ENCODE results near the gene USF1. TPM values are rescaled to one million over a fixed set of nuclear protein-coding genes. Genes with fewer than 3 reads are reported as not detected.

USF1 gene
- total RNA-seq, result 38.2 and 38.5 TPM in 2 replicates

DNA sequence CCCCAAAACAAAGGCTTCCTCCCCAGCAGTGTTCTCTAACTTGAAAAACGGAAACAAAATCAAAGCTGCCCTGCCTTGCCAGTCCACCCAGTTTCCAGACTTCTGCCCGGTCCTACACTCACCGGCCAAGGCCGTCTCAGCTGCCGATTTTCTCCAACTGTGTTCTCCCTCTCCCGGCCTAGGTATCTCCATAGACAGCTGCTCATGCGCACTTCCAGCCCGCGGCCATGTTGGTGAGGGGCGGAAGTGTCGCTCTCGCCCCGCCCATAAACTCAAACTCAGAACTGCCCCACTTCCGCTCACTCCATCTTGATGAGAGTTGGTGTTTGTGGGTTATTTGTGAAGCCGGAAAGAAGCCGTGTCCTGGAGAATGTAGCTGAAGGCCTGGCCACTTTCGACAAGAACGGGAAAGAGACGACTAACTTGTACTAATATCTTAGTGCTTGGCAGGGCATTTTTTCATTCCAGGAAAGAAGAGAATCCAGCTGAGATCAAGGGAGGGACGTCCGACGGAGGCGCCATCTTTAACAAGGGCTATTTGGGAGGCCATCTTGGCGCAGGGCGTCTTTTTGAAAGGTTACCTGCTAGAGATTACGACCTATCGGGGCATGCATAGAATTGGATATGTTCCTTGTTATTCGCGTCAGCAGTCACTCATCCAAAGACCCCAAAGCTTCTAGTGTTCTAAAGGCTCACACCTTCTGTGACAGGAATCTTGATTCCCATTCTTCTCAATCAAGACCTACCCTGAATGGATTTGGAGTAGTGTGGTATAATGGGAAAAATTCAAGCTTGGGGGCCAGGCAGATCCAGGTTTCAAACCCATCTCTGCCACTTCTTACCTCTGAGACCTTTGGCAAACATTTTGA, at the start of gene USF1:
USF1 (minus strand) TSS at position 242 of the 869 bp plus-strand sequence. CDS start 2,702 bp downstream, outside the sequence.

GRCh38 chr1:161089251-161089924, 43.6 kb upstream of the USF1 start, which contains the start of gene NECTIN4:
Gene NECTIN4, minus strand, starts transcription at chr1:161089558. Its CDS starts 262 bp downstream, at chr1:161089296.

GRCh38 chr1:161069731-161070270, 24.0 kb upstream of the USF1 start, which contains the start of gene ARHGAP30:
Gene ARHGAP30, minus strand, starts transcription at chr1:161069891. Its CDS starts 267 bp downstream, at chr1:161069624.

GRCh38 chr1:161038523-161039153, 7.1 kb downstream of the USF1 start, which contains the start of gene TSTD1:
Gene TSTD1, minus strand, starts transcription at chr1:161038964. Its CDS starts 75 bp downstream, at chr1:161038889.

DNA sequence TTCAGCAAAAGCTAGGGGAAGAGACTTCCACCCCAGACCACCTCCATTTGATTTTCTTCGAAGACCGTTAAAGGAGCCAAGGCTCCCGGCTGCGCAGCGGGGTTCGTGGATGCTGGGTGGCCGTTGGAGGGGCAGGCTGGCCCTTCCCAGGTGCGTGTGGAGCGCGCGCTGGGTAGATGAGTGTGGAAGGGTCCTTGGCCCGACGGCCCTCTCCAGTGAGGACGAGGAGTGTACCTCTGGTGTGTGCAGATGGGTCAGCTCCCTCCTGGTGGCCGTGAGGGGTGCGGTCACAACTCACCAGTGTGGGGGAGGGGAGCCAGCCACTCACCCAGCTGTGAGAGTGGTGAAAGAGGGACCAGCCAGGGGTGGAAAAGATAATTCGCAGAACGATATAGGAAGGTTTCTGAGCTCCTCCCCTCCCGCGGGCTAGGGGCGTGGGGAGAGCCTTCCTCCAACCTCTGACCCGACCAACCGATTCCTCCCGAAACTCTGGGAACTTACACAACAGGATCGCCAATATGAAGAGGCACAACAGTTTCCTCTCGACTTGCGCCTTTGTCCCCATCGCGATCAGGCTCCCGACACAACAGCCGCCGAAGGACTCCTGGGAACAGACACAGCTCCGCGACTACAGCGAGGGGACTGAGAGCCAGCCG, 25.1 kb downstream of the USF1 start, which contains the start of gene F11R:
F11R (minus strand) TSS at position 644 of the 656 bp plus-strand sequence; CDS start at position 565, 79 bp downstream.

Other genes with a start within 250 kb of the USF1 start
- gene LY9, start 249.8 kb downstream of the USF1 start, total RNA-seq, result not detected in 2 replicates
- gene CD244, start 183.1 kb downstream of the USF1 start, total RNA-seq, result not detected in 2 replicates
- not detected in 2 replicates for gene ITLN1, start 160.8 kb downstream of the USF1 start, total RNA-seq
- not detected in 2 replicates for gene ITLN2, start 91.2 kb downstream of the USF1 start, total RNA-seq
- gene F11R, start 24.8 kb downstream of the USF1 start, total RNA-seq, result 0.74 and 1.2 TPM in 2 replicates
- gene TSTD1, start 7.0 kb downstream of the USF1 start, total RNA-seq, result 4.2 and 4.6 TPM in 2 replicates
- gene ARHGAP30, start 23.9 kb upstream of the USF1 start, total RNA-seq, result not detected in 2 replicates
- gene NECTIN4, start 43.6 kb upstream of the USF1 start, total RNA-seq, result 0.17 TPM in 1 of 2 replicates, not detected in the other
- 1.8 and 2.9 TPM in 2 replicates for gene KLHDC9, start 52.4 kb upstream of the USF1 start, total RNA-seq
- gene PFDN2, start 72.1 kb upstream of the USF1 start, total RNA-seq, result 69.8 and 92.9 TPM in 2 replicates
- gene NIT1, start 72.1 kb upstream of the USF1 start, total RNA-seq, result 30.8 and 38.8 TPM in 2 replicates
- gene DEDD, start 86.7 kb upstream of the USF1 start, total RNA-seq, result 25.2 and 32.0 TPM in 2 replicates
- gene UFC1, start 108.0 kb upstream of the USF1 start, total RNA-seq, result 62.0 and 74.8 TPM in 2 replicates
- gene USP21, start 113.5 kb upstream of the USF1 start, total RNA-seq, result 12.3 and 12.4 TPM in 2 replicates
- gene PPOX, start 120.4 kb upstream of the USF1 start, total RNA-seq, result 12.8 and 21.9 TPM in 2 replicates
- 33.1 and 37.0 TPM in 2 replicates for gene B4GALT3, start 131.5 kb upstream of the USF1 start, total RNA-seq
- 3.6 and 3.7 TPM in 2 replicates for gene ADAMTS4, start 153.1 kb upstream of the USF1 start, total RNA-seq
- gene NDUFS2, start 156.4 kb upstream of the USF1 start, total RNA-seq, result 118 and 136 TPM in 2 replicates
- gene FCER1G, start 169.3 kb upstream of the USF1 start, total RNA-seq, result not detected in 2 replicates
- not detected in 2 replicates for gene APOA2, start 177.7 kb upstream of the USF1 start, total RNA-seq
- gene TOMM40L, start 180.1 kb upstream of the USF1 start, total RNA-seq, result 8.4 and 9.8 TPM in 2 replicates
- gene NR1I3, start 192.2 kb upstream of the USF1 start, total RNA-seq, result not detected in 2 replicates
- gene PCP4L1, start 212.8 kb upstream of the USF1 start, total RNA-seq, result not detected in 2 replicates

Measured in bronchus fibroblast of lung (primary cell).